Measurements from ENCODE around the gene MYCBP2. TPM values are rescaled to one million over a fixed set of nuclear protein-coding genes. Genes with fewer than 3 reads are reported as not detected.
A peak's percentile ranks its signal among the peaks of the same experiment; 100 is the strongest.

Gene MYCBP2
- total RNA-seq, 6 donors from 2014 or later, result 83.3 to 288 (median 127) TPM

GRCh38 chr13:77196052-77196618 is 130.8 kb downstream of the MYCBP2 start:
- no peak for ATAC-seq (ENCODE audit: low FRiP score in 2 of 2)
- peaks cover 0 to 64% (median 11%) of the 10 kb centered on the region in 4 donors for H3K36me3 ChIP-seq
- TF ChIP-seq EP300 (IDR thresholded peaks at IDR 0.05) (no peak), POLR2AphosphoS5 (IDR thresholded peaks at IDR 0.05) (no peak), POLR2A (IDR thresholded peaks at IDR 0.05) (no peak), CTCF (IDR thresholded peaks at IDR 0.05) (no peak)
- WGBS, 2 donors, result 80 to 86% methylated on average over 4 of the region's 4 CpGs
- no peaks in the 10 kb centered on the region for H3K9me3 ChIP-seq
- H3K4me1 ChIP-seq, result no peaks in the 10 kb centered on the region
- H3K27me3 ChIP-seq, result no peaks in the 10 kb centered on the region
- H3K27ac ChIP-seq, result no peak overlapping the region
- H3K4me3 ChIP-seq, result no peak overlapping the region
- DNase-seq, result no peak

- H3K4me1 ChIP-seq, result no peaks in the 10 kb centered on the region
- DNase-seq (no peak), ATAC-seq (ENCODE audit: low FRiP score in 2 of 2) (no peak)
- H3K9me3 ChIP-seq, result no peaks in the 10 kb centered on the region
- H3K36me3 ChIP-seq, result peaks cover 0 to 75% (median 5%) of the 10 kb centered on the region in 4 donors
- 82 to 86% methylated on average over 1 of the region's 1 CpG for WGBS, 2 donors
- TF ChIP-seq POLR2A (IDR thresholded peaks at IDR 0.05), result no peak
- no peak for TF ChIP-seq POLR2AphosphoS5 (IDR thresholded peaks at IDR 0.05)
- no peak for TF ChIP-seq EP300 (IDR thresholded peaks at IDR 0.05)
- TF ChIP-seq CTCF (IDR thresholded peaks at IDR 0.05), result no peak
- no peaks in the 10 kb centered on the region for H3K27me3 ChIP-seq
- H3K4me3 ChIP-seq, result no peak overlapping the region
- H3K27ac ChIP-seq, result no peak overlapping the region
Measured at GRCh38 chr13:77190349-77190958, 136.4 kb downstream of the MYCBP2 start.

GRCh38 chr13:77185721-77186120 is 141.2 kb downstream of the MYCBP2 start:
- Histone ChIP-seq H3K36me3 (peaks cover 0 to 75% (median 13%) of the 10 kb centered on the region in 4 donors), H3K9me3 (no peaks in the 10 kb centered on the region), H3K4me1 (no peaks in the 10 kb centered on the region), H3K27ac (no peak overlapping the region), H3K27me3 (no peaks in the 10 kb centered on the region), H3K4me3 (no peak overlapping the region)
- no peak for TF ChIP-seq POLR2AphosphoS5 (IDR thresholded peaks at IDR 0.05)
- no peak for TF ChIP-seq CTCF (IDR thresholded peaks at IDR 0.05)
- no peak for TF ChIP-seq EP300 (IDR thresholded peaks at IDR 0.05)
- TF ChIP-seq POLR2A (IDR thresholded peaks at IDR 0.05), result no peak
- no peak for ATAC-seq (ENCODE audit: low FRiP score in 2 of 2)
- DNase-seq, result no peak
- 96 to 99% methylated on average over 3 of the region's 3 CpGs for WGBS, 2 donors

GRCh38 chr13:77184455-77184854 is 142.4 kb downstream of the MYCBP2 start:
- no peak overlapping the region for H3K4me3 ChIP-seq
- WGBS, 2 donors, result 76 to 85% methylated on average over 2 of the region's 2 CpGs
- H3K4me1 ChIP-seq, result no peaks in the 10 kb centered on the region
- no peak for DNase-seq
- H3K27me3 ChIP-seq, result no peaks in the 10 kb centered on the region
- ATAC-seq (ENCODE audit: low FRiP score in 2 of 2), result peak in 1 of 2 donors; percentile 36
- H3K9me3 ChIP-seq, result no peaks in the 10 kb centered on the region
- peaks cover 7 to 76% (median 25%) of the 10 kb centered on the region in 4 donors for H3K36me3 ChIP-seq
- TF ChIP-seq POLR2AphosphoS5 (IDR thresholded peaks at IDR 0.05) (no peak), POLR2A (IDR thresholded peaks at IDR 0.05) (no peak), EP300 (IDR thresholded peaks at IDR 0.05) (no peak), CTCF (IDR thresholded peaks at IDR 0.05) (no peak)
- H3K27ac ChIP-seq, result no peak overlapping the region

GRCh38 chr13:77180011-77180410 is 146.9 kb downstream of the MYCBP2 start:
- DNase-seq (no peak), ATAC-seq (ENCODE audit: low FRiP score in 2 of 2) (no peak)
- no peak overlapping the region for H3K27ac ChIP-seq
- WGBS, 2 donors, result 95 to 99% methylated on average over 4 of the region's 4 CpGs
- H3K4me3 ChIP-seq, result no peak overlapping the region
- H3K27me3 ChIP-seq, result no peaks in the 10 kb centered on the region
- no peaks in the 10 kb centered on the region for H3K9me3 ChIP-seq
- TF ChIP-seq CTCF (IDR thresholded peaks at IDR 0.05), result no peak
- no peak for TF ChIP-seq EP300 (IDR thresholded peaks at IDR 0.05)
- TF ChIP-seq POLR2A (IDR thresholded peaks at IDR 0.05), result no peak
- TF ChIP-seq POLR2AphosphoS5 (IDR thresholded peaks at IDR 0.05), result no peak
- no peaks in the 10 kb centered on the region for H3K4me1 ChIP-seq
- H3K36me3 ChIP-seq, result peaks cover 12 to 92% (median 46%) of the 10 kb centered on the region in 4 donors

Data from upper lobe of left lung (tissue), 6 donors.